ENCODE measurements around the gene IFT122. TPM values are rescaled to one million over a fixed set of nuclear protein-coding genes. Genes with fewer than 3 reads are reported as not detected.

Gene IFT122
- total and polyA plus RNA-seq, 2 experiments from 2014 or later, result 10.2 to 38.8 TPM

DNA sequence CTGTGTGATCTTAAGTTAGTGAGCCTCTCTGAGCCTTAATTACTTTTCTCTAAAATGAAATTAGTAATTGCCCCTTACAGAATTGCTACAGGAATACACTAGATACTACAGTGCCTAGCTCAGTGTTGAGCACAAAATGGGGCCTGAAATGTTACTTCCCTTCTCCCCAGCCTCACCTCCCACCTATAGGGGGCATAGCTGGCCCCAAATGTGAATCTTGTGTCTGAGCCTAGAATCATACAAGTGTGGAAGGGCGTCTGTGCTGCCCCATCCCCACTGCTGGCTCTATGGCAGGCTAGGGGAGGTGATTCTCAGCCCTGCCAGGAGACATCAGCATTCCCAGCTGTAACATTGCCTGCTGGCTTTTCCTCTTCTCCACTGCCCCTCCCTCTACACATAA is 42.7 kb downstream of the IFT122 start:
- Mint-ChIP-seq H3K4me3 (no peak overlapping the region), H3K36me3 (ENCODE audit: low read depth) (peaks cover 17% of the 10 kb centered on the region; the same call in 2 of the 3 replicates), H3K27ac (peak overlapping the region; percentile 57; the same call in 1 of the 2 replicates), H3K9me3 (no peaks in the 10 kb centered on the region), H3K4me1 (peaks cover 53% of the 10 kb centered on the region), H3K27me3 (ENCODE audit: insufficient read depth, low read depth, poor library complexity) (peaks cover 7% of the 10 kb centered on the region)
- no peak overlapping the region for H2AFZ ChIP-seq
- no peak overlapping the region for H3K4me3 ChIP-seq
- no peaks in the 10 kb centered on the region for H3K79me2 ChIP-seq (replicated peaks; ENCODE audit: insufficient read depth)
- H3K4me2 ChIP-seq, result no peak overlapping the region
- no peaks in the 10 kb centered on the region for H3K27me3 ChIP-seq (ENCODE audit: insufficient read depth)
- peak; percentile 67 for DNase-seq (ENCODE audit: low spot score)
- H3K27ac ChIP-seq (ENCODE audit: low read depth), result no peak overlapping the region
- no peaks in the 10 kb centered on the region for H3K9me2 ChIP-seq (ENCODE audit: insufficient read depth)
- no peaks in the 10 kb centered on the region for H3F3A ChIP-seq (replicated peaks; ENCODE audit: low read depth)
- H4K20me1 ChIP-seq (replicated peaks; ENCODE audit: insufficient read depth), result no peaks in the 10 kb centered on the region
- H3K36me3 ChIP-seq (ENCODE audit: insufficient read depth), result peaks cover 3% of the 10 kb centered on the region; the same call in 1 of the 2 replicates
- TF ChIP-seq, protein P1, sequence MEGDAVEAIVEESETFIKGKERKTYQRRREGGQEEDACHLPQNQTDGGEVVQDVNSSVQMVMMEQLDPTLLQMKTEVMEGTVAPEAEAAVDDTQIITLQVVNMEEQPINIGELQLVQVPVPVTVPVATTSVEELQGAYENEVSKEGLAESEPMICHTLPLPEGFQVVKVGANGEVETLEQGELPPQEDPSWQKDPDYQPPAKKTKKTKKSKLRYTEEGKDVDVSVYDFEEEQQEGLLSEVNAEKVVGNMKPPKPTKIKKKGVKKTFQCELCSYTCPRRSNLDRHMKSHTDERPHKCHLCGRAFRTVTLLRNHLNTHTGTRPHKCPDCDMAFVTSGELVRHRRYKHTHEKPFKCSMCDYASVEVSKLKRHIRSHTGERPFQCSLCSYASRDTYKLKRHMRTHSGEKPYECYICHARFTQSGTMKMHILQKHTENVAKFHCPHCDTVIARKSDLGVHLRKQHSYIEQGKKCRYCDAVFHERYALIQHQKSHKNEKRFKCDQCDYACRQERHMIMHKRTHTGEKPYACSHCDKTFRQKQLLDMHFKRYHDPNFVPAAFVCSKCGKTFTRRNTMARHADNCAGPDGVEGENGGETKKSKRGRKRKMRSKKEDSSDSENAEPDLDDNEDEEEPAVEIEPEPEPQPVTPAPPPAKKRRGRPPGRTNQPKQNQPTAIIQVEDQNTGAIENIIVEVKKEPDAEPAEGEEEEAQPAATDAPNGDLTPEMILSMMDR (conservative IDR thresholded peaks at IDR 0.05; ENCODE audit: low read depth in 2 of 2), result peak; percentile 44 to 72
- no peak for TF ChIP-seq JUNB (IDR thresholded peaks at IDR 0.05; ENCODE audit: unreplicated experiment)
- TF ChIP-seq, protein P2, sequence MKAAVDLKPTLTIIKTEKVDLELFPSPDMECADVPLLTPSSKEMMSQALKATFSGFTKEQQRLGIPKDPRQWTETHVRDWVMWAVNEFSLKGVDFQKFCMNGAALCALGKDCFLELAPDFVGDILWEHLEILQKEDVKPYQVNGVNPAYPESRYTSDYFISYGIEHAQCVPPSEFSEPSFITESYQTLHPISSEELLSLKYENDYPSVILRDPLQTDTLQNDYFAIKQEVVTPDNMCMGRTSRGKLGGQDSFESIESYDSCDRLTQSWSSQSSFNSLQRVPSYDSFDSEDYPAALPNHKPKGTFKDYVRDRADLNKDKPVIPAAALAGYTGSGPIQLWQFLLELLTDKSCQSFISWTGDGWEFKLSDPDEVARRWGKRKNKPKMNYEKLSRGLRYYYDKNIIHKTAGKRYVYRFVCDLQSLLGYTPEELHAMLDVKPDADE (IDR thresholded peaks at IDR 0.05), result no peak
- no peak for TF ChIP-seq STAT1 (IDR thresholded peaks at IDR 0.05; ENCODE audit: unreplicated experiment)
- peaks cover 14% of the 10 kb centered on the region for H3K4me1 ChIP-seq (ENCODE audit: insufficient read depth)
- ATAC-seq, result peak; percentile 70

DNA sequence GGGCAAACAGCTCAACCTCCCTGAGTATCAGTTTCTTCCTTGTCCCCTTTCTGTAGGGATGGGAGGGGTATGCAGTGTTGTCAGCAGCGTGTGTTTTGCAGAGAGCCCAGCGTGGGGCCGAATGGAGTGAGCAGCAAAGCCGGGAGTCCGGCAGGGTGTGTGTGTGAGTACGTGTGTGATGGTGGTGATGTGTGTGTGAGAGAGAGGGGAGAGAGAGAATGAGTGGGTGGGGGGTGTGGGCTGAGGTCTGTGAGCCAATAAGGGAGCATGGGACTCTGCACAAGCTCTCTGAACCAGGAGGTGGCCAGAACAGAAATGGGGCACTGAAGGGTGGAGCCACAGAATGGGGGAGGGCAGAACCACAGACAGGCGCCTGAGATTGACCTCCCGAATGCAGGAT is 43.8 kb downstream of the IFT122 start:
- H3K27ac Mint-ChIP-seq, result no peak overlapping the region
- Histone ChIP-seq H3K4me1 (ENCODE audit: insufficient read depth) (peaks cover 14% of the 10 kb centered on the region), H3K27ac (ENCODE audit: low read depth) (no peak overlapping the region), H3K27me3 (ENCODE audit: insufficient read depth) (no peaks in the 10 kb centered on the region), H3F3A (replicated peaks; ENCODE audit: low read depth) (no peaks in the 10 kb centered on the region), H3K9me2 (ENCODE audit: insufficient read depth) (no peaks in the 10 kb centered on the region), H4K20me1 (replicated peaks; ENCODE audit: insufficient read depth) (no peaks in the 10 kb centered on the region), H3K4me3 (no peak overlapping the region), H3K79me2 (replicated peaks; ENCODE audit: insufficient read depth) (no peaks in the 10 kb centered on the region), H3K4me2 (no peak overlapping the region), H2AFZ (no peak overlapping the region), H3K36me3 (ENCODE audit: insufficient read depth) (peaks cover 3% of the 10 kb centered on the region; the same call in 1 of the 2 replicates)
- no peak overlapping the region for H3K4me3 Mint-ChIP-seq
- no peaks in the 10 kb centered on the region for H3K9me3 Mint-ChIP-seq
- peaks cover 13% of the 10 kb centered on the region; the same call in 2 of the 3 replicates for H3K36me3 Mint-ChIP-seq (ENCODE audit: low read depth)
- H3K4me1 Mint-ChIP-seq, result peaks cover 58% of the 10 kb centered on the region
- H3K27me3 Mint-ChIP-seq (ENCODE audit: insufficient read depth, low read depth, poor library complexity), result peaks cover 11% of the 10 kb centered on the region
- DNase-seq (ENCODE audit: low spot score), result no peak
- peak; percentile 5; the same call in 1 of the 3 replicates for ATAC-seq
- TF ChIP-seq NANOG (IDR thresholded peaks at IDR 0.05; ENCODE audit: borderline replicate concordance) (no peak), ZNF331 (CRISPR knock-in tag; IDR thresholded peaks at IDR 0.05; ENCODE audit: low read depth) (no peak), EZH2 (IDR thresholded peaks at IDR 0.05; ENCODE audit: low read depth, unreplicated experiment) (no peak), CREB1 (CRISPR knock-in tag; IDR thresholded peaks at IDR 0.05; ENCODE audit: low read depth) (no peak), ZNF114 (CRISPR knock-in tag; IDR thresholded peaks at IDR 0.05) (no peak), JUNB (IDR thresholded peaks at IDR 0.05; ENCODE audit: unreplicated experiment) (no peak), POLR2AphosphoS5 (IDR thresholded peaks at IDR 0.05; ENCODE audit: low read depth) (no peak), EZH2phosphoT487 (IDR thresholded peaks at IDR 0.05; ENCODE audit: unreplicated experiment) (no peak), STAT1 (IDR thresholded peaks at IDR 0.05; ENCODE audit: unreplicated experiment) (no peak)
- TF ChIP-seq, protein P2 (IDR thresholded peaks at IDR 0.05), result no peak
- TF ChIP-seq, protein P3, sequence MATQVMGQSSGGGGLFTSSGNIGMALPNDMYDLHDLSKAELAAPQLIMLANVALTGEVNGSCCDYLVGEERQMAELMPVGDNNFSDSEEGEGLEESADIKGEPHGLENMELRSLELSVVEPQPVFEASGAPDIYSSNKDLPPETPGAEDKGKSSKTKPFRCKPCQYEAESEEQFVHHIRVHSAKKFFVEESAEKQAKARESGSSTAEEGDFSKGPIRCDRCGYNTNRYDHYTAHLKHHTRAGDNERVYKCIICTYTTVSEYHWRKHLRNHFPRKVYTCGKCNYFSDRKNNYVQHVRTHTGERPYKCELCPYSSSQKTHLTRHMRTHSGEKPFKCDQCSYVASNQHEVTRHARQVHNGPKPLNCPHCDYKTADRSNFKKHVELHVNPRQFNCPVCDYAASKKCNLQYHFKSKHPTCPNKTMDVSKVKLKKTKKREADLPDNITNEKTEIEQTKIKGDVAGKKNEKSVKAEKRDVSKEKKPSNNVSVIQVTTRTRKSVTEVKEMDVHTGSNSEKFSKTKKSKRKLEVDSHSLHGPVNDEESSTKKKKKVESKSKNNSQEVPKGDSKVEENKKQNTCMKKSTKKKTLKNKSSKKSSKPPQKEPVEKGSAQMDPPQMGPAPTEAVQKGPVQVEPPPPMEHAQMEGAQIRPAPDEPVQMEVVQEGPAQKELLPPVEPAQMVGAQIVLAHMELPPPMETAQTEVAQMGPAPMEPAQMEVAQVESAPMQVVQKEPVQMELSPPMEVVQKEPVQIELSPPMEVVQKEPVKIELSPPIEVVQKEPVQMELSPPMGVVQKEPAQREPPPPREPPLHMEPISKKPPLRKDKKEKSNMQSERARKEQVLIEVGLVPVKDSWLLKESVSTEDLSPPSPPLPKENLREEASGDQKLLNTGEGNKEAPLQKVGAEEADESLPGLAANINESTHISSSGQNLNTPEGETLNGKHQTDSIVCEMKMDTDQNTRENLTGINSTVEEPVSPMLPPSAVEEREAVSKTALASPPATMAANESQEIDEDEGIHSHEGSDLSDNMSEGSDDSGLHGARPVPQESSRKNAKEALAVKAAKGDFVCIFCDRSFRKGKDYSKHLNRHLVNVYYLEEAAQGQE (IDR thresholded peaks at IDR 0.05; ENCODE audit: unreplicated experiment), result no peak
